NK-92 (cell line): ENCODE data around the gene STOM.
"Not testable (repeated sequence)": the region's sequence is repeated elsewhere in the genome, so short reads cannot be mapped to it uniquely, and the experiment has no call there.

ENCODE experiments used
- DNase-seq: peaks from one replicate; lab custom pipeline; 2025; ENCODE audit not compliant: unreplicated experiment; lab: John Stamatoyannopoulos, UW

The STOM gene

DNA sequence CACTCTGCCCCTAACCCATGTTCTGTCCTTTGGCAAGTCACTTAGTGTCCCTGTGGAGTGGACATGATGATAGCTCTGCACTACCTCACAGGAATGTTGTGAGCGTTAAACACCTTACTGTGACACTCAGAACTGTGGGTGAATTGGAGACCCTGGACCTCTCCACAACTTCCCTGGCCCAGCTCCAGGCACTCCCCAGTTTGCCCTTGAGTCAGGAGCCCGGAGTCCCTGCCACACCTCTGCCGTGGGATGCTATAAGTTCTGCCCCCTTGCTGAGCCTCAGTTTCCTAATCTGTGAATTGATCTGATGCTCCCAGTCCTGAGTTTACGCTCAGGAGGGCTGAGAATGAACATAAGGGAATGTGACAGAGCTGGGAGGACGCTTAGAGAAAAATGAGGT lies 67.7 kb downstream of the STOM start:
- no peak for DNase-seq

DNA sequence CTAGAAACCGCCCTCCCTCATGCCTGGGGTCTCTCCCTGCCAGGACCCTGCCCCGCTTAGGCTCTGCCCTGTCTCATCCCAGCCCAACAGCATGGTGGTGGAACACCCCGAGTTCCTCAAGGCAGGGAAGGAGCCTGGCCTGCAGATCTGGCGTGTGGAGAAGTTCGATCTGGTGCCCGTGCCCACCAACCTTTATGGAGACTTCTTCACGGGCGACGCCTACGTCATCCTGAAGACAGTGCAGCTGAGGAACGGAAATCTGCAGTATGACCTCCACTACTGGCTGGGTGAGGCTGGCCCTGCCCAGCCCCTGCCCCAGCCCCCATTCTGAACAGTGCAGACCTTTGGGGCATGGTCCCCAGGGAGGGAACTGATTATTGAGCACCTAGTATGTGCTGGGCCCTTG lies 68.2 kb downstream of the STOM start:
- no peak for DNase-seq

DNA sequence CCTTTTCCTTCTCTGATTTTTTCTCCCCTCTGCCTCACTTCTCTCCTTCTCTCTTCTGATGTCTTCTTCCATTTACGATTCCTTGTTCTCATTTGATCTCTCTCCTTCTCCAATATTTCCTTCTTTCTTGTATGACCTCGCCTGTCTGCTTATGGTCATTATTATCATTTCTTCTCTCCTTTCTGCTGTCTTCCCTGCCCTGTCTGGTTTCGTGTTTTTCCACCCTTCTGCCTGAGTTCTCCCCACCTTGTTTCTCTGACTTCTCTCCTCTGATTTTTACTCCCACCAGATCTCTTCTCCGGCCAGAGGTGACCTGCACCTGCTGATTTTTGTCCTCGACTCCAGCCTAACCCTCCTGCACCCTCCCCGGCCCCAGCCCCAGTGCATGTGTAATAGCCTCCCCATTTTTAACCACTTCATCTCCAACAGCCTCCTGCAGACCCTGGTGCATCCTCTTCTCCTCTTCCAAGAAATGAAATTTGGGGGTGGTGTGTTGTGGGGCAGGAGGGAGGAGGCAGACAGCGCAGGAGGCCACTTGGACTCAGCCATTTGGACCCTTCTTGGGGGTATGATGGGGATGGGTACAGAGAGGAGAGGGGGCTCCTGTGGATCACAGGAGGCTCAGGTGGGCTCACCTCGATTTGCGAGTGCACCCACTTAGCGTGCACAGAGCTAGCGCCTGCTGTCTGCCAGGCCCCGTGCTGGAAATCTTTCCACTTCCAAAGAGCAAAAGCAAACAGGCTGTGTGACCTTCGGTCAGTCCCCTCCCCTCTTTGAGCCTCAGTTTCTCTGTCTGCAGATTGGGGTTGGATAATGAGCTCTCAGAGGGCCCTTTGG lies 69.5 kb downstream of the STOM start:
- no peak for DNase-seq

DNA sequence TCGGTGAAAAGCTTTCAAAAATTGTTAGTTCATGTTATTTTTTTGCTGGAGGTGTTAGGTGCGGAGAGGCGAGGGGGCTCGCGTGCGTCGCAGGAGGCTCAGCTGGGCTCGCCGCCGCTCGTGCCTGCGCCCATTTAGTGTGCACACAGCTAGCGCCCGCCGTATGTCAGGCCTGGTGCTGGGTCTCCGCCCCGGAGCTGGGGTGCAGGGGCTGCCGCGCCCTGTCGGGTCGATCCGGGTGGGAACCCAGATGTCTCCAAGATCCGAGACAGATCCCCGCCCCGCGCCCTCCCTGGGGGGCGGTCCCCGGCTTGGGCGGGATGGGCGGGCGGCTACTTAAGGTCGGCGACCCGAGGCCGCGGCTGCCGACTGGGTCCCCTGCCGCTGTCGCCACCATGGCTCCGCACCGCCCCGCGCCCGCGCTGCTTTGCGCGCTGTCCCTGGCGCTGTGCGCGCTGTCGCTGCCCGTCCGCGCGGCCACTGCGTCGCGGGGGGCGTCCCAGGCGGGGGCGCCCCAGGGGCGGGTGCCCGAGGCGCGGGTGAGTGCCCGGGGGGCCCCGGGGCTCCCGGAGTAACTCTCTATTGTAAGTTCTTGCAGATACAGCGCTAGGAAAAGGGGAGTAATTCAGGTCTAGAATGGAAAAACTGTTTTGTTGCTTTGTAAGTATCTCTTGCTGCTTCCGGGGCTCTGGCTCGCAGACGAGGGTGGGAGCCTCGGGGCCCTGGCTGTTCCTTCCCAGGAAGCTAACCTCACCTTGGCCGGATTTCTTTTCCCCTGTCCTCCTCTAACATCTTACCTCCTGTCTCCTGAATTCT lies 70.4 kb downstream of the STOM start:
- DNase-seq: no peak

DNA sequence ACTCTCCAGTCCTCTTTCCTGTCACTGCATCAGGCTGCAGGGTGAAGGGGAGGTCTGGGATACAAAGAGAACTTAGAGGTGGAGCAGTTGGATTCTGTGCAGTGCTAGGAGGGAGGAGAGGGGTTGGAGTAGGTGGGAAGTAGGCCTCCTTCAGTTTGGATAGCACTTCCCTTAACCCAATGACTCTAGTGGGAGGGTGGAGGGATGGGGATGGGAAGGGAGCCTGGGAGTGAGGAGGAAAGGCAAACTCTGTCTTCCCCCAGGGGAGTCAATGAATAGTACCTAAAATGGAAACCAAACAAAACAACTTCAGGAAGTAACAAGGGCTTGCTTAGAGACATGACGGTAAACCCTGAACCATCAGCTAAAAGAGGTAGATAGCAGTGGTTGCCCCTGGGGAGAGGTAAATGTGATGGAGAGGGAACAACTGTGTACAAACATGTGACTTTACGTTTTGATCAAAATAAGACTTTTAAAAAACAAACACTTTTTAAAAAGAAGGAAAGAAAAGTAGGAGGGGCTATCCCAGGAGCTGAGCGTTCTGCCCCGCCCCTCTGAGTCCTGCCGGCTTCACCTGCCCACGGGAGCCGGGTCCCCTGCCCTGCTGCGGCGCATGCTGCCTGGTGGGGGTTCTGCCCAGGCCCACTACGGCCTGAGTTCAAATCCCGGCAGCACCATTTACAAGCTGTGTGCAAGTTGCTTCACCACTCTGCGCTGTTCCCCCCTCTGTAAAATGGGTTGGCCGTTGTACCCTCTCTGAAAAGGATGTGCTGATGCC lies 71.2 kb downstream of the STOM start:
- DNase-seq: no peak

DNA sequence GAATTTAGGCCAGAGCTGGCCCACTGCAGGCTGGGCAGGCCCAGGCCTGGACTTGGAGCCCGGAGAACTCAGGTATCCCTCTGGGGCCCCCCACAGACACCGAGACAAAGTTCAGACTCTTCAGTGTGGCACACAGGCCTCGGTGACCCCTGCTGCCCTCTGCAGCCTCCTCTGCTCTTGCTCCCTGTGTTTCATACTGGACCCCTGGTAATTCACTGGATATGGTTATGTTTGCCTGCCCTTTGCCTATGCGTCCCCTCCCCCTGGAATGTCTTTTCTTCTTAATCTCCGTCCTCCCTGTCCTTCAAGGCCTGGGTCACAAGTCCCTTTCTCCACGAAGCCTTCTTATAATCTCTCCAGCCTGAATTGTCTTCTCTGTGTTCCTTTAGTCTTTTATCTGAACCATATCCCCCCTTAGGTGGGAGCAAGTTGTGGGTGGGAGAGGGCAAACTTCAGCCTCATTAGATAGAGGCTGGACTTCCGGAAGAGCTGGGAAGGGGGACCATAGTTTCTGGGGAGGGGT lies 72.0 kb downstream of the STOM start:
- DNase-seq: no peak

DNA sequence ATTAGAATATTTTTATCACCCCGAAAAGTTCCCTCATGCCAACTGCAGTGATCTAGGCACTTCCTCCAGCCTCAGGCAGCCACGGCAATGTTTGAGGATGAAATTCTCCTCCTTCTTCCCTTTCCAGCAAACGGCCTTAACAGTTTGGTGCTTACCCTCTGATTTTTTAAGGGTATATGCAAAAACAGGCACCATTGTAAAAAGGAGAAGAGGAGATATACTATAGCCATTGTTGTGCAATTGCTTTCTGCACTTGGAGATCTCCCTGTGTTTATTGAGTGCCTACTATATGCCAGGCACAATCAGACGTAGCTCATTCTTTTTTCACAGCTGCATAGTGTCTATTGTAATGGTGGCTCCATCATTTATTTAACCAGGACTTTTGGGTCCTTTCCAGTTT lies 72.7 kb downstream of the STOM start:
- DNase-seq: no peak

DNA sequence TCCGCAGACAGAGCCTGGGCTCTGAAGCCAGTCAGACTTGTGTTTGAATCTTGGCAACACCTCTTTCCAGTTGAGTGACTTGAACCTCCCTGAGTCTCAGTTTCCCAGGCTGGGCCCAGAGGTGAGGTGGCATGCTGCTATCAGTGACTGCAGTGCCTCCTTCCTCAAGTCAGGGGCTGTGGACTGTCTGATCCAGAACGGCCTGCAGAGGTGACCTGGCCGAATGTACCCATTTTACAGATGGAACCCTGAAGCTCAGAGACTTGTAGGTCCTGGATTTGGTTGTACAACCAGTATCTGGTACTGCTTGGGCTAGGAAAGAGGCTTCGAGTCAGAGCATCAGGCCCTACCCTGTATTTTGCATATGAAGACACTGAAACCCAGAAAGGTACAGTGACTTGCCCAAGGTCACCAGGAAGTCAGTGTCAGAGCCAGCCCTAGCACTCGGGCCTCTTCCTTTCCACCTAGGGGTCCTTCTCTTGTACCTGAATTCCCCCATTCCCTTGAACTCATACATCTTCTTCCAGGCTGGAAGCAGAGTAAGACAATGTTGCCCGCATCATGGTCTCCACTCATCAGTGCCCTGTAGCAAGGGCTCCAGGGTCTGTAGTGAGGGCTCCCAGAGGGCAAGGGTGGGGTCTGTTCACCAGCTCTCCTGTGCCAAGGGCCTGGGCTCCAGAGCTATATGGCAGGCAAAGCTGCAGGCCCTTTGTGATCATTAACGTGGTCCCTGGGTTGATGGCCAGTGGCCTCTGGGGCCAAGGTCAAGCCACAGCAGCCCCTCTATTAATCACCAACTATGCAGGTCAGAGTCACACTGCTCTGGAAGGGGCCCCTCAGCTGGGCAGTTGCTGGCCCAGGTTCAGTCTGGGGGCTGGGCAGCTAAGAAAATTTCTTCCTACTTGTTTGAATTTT lies 73.6 kb downstream of the STOM start:
- DNase-seq: no peak

DNA sequence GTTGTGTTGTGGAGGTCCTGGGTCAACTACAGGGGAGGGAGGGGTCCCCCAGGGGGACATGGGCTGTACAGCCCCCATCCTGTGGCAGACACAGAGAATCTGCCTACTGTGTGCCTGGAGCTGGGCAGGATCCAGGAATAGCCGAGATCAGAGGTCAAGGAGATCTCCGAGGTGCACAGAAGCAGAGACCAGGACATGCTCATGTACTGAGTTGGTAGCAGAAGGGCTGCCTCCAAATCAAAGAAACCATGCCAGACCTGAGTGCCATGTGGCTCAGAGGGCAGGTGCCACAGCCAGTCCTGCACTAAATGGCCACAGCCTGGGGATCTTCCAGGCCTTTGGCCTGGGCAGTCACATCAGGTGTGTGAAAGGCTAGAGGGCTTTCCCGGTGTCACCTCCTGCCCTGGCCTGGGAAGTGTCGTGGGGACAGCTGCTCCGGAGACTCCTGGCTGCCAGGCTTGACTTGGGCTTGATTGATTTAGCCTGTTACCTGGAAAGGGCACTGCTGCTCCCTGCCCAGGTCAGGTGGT lies 74.3 kb downstream of the STOM start:
- DNase-seq: no peak

DNA sequence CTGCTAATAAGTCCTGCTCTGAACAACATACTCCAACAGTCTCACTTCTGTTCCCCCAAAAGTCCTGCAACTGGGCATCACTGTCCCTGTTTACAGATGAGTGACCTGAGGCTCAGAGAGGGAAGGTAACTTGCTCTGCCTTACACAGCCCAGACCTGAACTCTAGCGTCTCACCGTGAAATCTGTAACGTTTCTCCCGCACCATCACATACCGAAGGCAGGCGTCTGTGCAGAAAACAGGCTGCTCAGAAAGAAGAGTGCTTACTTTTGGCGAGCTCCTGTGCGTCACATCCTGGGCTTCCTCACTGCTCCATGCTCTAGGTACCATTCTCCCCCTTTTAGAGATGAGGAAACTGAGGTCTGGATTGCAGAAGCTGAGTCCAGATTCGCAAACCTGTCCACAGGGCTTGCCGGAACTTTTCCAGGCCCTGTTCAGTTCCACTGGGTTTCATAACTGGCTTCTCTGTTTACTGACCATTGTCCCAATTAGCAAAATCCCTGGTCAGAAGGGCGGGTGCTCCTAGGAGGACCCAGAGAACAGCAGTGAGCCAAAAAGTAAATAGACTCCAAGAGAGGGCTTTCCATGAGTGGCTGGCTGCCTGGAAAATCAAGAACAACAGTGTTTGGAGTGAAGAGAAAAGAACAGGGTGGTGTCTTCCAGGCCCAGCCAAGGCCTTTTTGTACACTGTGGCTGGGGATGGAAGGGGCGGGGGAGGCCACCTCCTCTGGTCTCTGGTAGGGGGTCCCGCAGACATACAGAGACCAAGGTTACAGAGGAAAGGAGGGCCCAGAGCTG lies 75.0 kb downstream of the STOM start:
- DNase-seq: no peak

DNA sequence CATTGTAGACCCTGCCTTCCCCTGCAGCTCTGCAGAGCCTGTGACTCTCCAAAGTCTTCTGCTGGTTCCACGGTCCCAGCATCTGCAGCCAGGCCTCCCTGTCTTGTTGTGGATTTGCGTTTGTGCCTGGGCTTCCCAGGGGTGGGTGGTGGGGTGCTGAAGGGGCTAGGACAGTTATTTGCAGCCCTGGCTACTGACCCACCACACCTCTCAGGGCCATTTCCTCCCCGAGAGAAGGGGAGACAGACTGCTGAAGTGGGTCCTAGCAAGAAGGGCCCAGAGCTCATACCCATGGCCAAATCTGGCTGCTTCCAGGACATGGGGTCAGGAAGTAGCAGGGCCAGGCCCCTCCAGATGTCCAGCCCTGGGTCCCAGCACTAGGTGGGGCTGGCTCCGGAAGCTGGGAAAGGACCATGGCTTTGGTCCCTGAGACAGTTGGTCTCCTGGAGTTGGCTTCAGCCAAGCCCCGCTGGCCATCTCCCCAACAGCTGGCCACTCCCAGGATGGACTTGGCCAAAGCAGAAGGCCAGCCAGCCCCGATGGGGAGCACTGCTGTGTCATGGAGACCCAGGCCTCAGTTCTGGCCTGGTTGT lies 75.8 kb downstream of the STOM start:
- DNase-seq: no peak

DNA sequence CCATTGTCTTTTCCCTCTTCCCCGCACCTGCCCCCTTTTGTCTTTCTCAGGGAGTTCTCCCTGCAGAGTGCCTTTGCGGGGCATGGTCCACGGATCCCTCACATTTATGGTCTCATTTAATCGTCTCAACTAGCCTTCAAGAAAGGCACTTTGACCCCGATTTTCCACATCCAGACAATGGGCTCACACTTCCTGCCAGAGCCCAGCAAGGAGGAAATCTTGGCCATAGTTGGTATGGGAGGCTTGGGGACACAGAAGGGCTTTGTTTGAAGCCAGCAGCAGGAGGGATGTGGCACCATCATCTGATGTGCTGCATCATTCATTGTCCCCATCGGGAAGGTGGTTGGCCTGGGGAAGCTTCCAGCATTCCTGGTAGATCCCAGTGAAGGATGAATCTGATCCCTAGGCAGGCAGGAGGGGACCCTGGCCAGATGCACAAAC lies 77.2 kb downstream of the STOM start:
- no peak for DNase-seq

DNA sequence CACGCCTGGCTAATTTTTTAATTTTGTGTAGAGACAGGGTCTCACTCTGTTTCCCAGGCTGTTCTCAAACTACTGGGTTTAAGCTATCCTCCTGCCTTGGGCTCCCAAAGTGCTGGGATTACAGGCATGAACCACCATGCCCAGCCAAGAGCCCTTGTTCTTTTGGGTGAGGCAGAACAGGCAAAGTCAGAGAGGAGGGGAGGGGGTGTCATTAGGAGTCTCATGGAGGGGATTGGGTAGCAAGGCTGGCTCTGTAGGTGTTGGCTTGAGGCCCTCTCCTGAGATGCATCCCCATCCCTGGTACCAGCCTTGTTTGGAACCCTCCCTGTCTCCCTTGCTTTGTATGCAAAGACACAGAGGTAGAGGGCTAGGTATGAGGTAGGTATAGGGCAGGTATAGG lies 78.0 kb downstream of the STOM start:
- DNase-seq: no peak

DNA sequence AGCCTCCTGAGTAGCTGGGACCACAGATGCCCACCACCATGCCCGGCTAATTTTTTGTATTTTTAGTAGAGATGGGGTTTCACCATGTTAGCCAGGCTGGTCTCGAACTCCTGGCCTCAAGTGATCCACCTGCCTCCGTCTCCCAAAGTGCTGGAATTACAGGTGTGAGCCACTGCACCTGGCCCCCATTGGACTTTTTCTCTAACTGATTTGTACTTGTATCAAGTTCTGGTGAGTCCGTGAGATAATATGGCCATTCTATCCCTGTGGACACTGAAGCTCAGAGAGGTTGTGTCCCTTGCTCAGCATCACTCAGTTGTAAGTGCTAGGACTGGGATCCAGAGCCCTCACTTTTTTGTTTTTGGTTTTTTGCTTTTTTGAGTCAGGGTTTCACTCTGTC lies 78.5 kb downstream of the STOM start:
- DNase-seq: not testable (repeated sequence)

DNA sequence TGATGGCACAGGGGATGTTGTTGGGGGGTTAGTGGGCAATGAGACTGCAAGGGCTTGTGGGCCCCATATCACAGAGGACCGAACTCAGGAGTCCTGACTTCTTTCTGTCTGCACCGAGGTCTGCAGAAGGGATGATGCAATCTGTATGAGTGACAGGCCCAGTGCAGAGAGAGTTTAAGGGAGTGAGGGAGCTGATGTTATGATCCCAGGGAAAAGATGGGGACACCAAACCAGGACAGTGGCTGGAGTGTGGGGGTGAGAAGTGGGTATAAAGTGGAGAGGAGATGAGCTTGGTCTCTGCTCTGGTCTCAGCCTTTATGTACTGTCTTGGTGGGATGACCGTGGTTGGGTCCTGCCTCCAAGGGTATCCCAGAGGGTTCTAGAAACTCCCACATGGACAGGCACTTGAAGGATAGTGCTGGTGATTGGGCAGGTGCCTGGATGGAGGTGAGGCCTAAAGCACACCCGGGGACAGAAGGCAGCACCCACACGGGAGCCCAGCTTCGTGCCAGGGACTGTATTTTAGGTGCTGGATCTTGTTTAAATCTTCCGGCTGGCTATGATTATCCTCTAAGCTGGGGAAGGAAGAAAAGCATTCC lies 80.2 kb downstream of the STOM start:
- no peak for DNase-seq

DNA sequence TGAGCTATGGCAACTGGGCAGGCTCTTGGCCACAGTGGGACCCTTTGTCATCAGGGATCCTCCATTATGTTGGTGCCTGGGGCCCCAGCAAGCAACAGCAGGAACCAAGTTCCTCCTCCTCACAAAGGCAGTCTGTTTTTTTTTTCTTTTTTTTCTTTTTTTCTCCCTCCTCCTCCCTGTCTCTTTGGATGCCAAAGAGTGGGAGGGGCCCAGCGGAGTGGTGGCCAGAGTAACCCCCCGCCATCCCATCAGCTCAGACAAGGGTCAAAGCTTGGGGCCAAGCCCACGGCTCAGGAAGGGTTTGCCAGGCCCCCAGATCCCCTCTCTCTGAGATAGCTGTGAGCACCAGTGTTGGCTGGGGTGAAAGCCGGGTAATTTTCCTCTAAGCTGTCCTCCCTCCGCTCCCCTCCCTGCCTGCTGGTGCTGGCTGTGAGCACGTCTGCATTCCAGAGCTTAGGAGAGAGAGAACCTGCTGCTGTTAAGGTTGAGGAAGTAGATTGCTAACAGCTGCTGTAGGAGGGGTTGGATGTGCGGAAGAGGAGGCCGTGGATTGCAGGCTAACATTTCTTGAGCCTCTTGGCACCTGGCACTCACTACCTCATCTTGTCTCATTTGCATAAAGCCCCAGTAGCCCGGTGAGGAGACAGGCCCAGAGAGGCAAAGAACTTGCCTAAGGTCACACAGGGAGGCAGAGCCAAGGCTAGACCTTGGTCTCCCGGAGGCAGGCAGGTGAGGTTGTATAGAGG lies 80.9 kb downstream of the STOM start:
- no peak for DNase-seq
